ENCODE data around the gene NAP1L5.

NAP1L5 gene

DNA sequence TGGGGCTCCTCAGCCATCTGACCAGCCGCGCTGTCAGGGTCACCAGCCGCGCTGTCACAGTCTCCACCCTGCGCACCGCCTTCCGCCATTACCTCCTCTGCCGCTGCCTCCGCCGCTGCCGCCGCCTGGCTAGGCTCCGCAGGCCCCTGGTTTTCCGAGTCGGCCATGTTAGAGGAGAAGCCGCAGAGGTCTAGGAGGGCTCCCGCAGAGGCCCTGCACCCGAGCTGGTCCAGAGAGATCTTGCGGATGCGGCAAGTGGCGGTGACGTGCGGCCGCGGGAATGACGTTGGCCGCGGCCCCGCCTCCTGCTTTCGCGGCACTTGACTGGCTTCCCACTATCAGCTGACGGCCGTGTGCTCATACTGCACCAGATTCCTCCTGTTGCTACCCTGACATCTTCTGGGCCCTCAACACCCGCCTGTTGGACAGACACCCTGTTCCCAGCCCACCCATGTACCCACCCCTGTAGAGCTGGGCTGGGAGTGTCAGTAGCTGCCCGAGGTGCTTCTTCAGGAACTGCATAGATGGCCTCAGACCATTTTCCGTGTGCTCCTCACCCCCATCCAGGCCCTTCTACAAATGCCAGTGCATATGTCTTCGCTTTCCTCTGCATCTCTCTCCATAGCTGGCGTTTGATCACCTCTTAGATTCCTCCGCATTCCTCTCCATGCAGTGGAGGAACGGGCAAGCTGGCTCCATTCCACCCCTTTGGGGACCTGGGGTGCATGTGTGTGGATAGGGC is at the start of gene NAP1L5:
Gene NAP1L5, minus strand, starts transcription at position 242 of the 742 bp plus-strand sequence. Its CDS starts 75 bp downstream, at position 167.
- DNase-seq (ENCODE audit: low read depth in 2 of 2): peak; percentile 45 to 47

DNA sequence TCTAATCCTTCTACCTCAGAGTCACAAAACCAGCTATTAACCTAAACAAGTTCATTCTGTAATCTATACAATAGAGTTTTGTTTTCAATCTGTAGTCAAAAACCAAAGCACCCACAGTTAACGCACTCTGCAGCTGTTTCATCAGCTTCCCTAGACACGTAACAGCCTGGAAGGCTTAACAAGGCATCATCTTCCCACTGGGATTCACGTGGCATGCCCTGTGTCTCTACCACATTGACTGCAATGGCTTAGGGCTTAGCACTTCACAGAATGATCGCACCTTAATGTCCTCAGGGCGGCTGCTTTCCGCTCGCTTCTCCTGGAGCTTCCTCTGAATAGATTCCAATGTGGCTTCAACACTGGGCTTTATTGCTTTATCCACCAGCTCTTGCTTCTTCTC is 49.7 kb upstream of the NAP1L5 start:
- no peak for DNase-seq (ENCODE audit: low read depth in 2 of 2)

- no peak for DNase-seq (ENCODE audit: low read depth in 2 of 2)
Observed at GRCh38 chr4:88746206-88746605, 48.6 kb upstream of the NAP1L5 start.

DNA sequence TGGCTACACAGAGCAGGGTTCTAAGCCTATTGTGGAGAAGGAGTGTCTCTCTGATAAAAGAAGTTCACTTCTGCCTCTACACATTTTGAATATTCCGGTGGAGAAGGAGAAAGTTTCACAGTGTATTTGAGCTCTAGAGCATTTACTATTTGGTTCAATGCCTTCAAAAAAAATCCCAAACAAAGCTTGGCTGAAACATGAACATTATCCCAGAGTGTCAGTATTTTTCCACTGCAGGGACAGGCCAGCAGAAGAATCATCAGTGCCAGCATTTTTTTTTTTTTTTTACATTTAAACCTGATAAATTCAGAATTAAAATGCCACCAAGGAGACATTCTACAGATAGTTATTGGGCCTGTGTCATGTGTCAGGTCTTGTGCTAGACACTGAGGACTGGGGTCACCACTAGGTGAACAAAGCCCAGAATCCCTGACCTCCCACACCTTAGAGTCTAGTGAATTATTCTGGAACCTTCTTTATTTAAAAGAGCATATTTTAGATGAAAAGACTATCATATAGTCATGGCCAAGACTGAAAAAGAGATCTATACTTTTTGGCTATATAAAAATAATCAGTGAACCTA is 48.0 kb upstream of the NAP1L5 start:
- DNase-seq (ENCODE audit: low read depth in 2 of 2): no peak

DNA sequence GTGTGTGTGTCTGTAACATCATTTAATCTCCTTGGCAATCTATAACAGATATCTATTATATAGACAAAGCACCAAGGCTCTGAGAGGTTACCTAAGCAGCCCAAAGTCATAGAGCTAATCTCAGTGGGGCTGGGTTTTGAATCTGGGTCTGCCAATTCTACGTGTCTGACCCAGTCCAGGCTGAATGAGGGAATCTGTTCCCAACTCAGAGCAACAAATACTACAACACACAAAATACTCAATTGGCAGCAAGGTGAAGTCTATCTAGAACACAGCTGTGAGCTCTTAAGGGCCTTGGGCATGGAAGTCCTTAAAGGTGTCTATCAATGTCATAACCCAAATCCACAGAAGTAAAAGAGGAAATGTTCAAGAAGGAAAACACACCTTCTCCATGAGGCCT is 47.5 kb upstream of the NAP1L5 start:
- no peak for DNase-seq (ENCODE audit: low read depth in 2 of 2)

GRCh38 chr4:88744609-88745008 is 47.0 kb upstream of the NAP1L5 start:
- DNase-seq (ENCODE audit: low read depth in 2 of 2): no peak

DNA sequence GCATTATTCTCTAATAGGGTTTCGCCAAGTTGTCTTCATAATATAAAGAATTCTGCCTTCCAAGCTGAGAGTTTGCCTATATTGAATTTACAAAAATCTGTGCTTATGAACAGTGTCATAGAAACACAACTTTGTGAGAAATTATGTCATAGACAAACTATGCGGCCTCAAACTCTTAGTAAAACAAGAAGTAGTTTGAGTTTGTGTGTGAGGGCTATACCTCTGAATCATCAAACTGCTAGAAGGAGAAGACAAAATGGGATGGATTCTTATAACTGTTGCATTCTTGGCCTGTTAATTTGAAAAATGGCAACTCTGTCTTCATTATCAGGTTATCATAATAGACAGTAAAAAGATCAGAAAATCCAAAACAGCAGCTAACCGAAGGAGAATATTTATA is 46.1 kb upstream of the NAP1L5 start:
- no peak for DNase-seq (ENCODE audit: low read depth in 2 of 2)

GRCh38 chr4:88742561-88742960 is 44.9 kb upstream of the NAP1L5 start:
- DNase-seq (ENCODE audit: low read depth in 2 of 2): no peak

DNA sequence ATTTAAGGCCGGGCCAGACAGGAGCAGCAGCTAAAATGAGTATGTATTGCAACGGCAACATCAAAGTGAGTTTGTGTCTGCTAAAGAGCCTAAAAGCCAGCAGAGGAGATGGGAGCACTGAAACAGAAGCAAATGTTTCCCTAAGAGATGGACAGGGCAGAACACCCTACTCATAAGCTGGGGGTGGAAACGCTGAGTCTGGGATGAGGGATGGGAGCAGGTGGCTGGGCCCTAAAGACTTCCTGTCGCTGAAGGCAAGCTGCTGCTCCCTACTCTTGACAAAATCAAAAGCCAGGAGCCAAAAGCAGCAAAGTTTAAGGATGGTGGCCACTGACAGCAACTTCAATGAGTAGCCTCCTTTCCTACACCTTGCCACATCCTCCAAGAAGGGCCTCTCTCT is 40.6 kb upstream of the NAP1L5 start:
- no peak for DNase-seq (ENCODE audit: low read depth in 2 of 2)

- DNase-seq (ENCODE audit: low read depth in 2 of 2): no peak
Observed at GRCh38 chr4:88737307-88737941, 39.8 kb upstream of the NAP1L5 start.

DNA sequence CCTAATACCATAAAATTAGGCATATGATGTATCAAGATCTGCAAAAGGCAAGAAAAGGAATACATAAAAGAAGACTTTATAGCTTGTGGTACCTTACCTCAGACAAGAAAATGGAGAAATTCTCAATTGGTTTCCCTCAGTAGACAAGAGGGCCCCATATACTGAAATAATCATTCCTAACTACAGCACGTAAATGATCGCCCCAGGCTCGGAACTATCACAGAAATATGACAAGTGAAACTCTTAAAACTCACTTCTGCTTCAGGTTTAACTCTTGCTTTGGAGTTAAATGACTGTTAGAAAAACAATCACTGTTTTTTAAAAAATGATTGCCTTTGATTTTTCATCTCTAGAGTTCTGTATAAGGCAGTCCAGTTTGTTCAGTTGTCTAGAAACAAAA is 38.6 kb upstream of the NAP1L5 start:
- no peak for DNase-seq (ENCODE audit: low read depth in 2 of 2)

DNA sequence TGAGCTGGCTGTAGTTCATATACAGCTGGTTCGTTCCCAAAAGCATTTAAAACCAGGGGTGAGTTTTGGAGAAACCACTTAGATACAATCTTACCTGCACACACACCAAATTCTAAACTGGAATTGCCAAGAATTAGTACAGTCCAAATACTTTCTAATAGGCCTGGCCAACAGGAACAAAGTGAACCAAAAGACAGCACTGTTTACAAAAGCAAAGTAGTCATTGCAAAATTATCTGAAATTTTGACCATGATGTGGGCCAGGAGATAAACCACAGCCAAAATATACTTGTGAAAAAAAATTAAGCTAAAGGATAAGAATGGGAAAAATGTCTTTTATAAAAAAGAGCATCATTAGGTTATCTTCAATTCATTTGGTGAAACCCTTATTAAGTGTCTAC is 37.9 kb upstream of the NAP1L5 start:
- no peak for DNase-seq (ENCODE audit: low read depth in 2 of 2)

DNA sequence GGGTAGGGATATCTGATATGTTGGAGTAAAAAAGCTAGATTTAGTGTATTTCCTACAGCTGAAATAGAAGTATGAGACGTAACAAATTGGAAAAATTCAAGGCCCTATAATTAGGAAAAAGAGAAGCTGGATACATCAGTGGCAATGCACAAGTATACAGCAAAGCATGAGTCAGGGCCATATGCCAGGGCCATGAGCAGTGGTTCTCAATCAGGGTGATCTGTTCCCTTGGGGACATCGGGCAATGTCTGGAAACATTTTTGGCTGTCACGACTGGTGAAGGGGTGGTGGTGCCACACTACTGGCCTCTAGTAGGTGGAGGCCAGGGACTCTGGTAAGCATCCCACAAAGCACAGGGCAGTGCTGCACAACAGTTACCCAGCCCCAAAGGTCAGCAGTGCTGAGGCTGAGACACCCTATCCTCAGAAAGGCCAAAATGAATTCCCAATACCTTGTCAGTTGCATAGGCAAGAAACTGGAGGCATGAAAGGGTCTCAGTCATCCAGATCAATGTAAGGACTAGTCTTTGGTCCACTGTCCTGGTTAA is 36.8 kb upstream of the NAP1L5 start:
- DNase-seq (ENCODE audit: low read depth in 2 of 2): no peak

GRCh38 chr4:88732714-88733368 is 35.2 kb upstream of the NAP1L5 start:
- no peak for DNase-seq (ENCODE audit: low read depth in 2 of 2)

GRCh38 chr4:88731381-88731780 is 33.8 kb upstream of the NAP1L5 start:
- no peak for DNase-seq (ENCODE audit: low read depth in 2 of 2)

DNA sequence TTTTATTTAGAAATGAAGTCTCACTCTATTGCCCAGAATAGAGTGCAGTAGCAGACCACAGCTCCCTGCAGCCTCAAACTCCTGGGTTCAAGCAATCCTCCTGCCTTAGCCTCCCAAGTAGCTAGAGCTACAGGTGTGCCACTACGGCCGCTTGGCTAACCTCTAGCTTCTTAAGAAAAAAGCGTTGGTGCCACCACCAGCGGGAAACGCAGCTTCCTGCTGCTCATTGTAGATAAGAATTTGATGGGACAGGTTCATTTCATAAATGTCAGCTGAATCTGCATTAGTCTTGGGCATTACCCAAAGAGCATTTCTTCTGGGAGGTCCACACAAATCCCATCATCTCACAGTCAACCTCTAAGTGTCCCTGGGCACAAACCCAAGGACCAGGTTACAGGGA is 33.2 kb upstream of the NAP1L5 start:
- DNase-seq (ENCODE audit: low read depth in 2 of 2): no peak

GRCh38 chr4:88729146-88729760 is 31.6 kb upstream of the NAP1L5 start:
- DNase-seq (ENCODE audit: low read depth in 2 of 2): no peak

DNA sequence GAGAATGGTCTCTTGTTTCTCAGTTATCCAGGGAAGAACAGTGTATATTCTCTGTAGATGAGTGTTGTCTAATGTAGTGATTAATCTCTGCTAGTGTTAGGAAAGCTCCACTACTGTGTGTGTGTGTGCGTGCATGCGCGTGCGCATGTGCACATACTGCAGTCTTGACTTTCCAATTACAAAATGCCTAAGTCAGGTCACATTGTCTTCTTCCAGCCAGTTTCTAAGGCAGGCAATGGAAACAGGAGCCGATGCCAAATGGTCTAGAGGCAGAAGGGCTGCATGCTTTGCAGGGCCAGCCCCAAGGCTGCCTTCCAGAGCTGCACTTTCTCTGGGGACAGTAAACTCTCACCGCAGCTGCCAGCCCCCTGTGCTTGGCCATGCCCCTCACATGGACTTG is 30.5 kb upstream of the NAP1L5 start:
- no peak for DNase-seq (ENCODE audit: low read depth in 2 of 2)

GRCh38 chr4:88725986-88726385 is 28.4 kb upstream of the NAP1L5 start:
- no peak for DNase-seq (ENCODE audit: low read depth in 2 of 2)

GRCh38 chr4:88725143-88725542 is 27.5 kb upstream of the NAP1L5 start:
- DNase-seq (ENCODE audit: low read depth in 2 of 2): no peak

DNA sequence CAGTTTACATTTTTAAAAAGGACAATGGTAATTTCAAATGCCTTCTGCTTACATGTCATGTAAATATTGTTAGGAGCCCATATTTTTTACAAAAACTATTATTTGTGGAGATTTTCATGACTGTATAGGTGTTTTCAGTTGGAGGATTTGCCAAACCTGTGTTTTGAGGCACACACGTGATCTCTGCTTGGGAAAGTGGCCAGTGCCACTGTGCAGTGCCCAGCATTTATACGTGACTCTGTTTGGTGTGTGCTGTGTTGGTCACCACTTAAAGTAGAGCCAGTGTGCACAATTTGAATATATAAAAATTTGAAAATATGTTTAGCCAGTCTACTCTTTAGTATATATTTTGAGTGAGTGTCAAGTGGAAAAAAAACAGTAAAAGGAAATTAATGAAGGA is 26.8 kb upstream of the NAP1L5 start:
- DNase-seq (ENCODE audit: low read depth in 2 of 2): no peak

- DNase-seq (ENCODE audit: low read depth in 2 of 2): no peak
Observed at GRCh38 chr4:88722828-88723227, 25.2 kb upstream of the NAP1L5 start.

Data from stimulated activated CD8-positive, alpha-beta memory T cell treated with anti-CD3 and anti-CD28 coated beads, Interleukin-15, amount 100 ng/mL, for 48 hours (primary cell).